Activated CD8-positive, alpha-beta memory T cell treated with anti-CD3 and anti-CD28 coated beads, Interleukin-2, amount 50 U/mL, for 4 hours (primary cell): ENCODE results near the gene DIRAS1.
"Not testable (repeated sequence)": the region's sequence is repeated elsewhere in the genome, so short reads cannot be mapped to it uniquely, and the experiment has no call there.

Source experiments
- DNase-seq: peaks from one replicate; pipeline ENCODE4 v3.0.0-alpha.2; 2020

Gene DIRAS1

DNA sequence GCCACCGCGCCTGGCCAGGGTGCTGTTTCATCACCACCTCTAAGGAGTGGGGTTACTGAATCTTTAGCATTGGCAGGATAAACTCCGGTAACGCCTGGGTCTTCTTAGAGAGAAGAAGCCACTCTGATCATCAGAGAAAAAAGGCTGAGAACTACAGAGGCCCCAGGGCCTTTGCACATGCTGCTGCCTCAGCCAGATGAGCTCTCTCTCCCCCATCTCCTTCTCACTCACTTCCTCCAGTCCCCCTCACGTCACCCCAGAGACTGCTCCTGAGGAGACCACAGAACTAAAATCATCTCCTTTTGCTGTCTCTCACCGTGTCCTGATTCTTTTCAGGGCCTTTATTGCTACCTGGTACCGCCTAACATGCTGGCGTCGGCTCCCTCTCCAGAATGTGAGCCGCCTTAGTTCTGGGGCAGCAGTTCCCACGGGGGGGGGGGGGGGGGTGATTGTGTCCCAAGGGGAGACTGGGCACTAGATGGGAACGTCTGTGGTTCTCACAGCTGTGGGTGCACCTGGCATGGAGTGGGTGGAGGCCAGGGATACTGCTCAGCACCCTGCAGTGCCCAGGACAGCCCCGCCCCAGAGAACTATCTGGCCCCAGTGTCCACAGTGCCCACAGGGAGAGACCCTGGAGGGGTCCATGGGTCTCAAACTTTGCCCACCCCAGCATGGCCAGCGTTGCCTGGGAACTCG, 5.1 kb upstream of the DIRAS1 start:
- DNase-seq = no peak

DNA sequence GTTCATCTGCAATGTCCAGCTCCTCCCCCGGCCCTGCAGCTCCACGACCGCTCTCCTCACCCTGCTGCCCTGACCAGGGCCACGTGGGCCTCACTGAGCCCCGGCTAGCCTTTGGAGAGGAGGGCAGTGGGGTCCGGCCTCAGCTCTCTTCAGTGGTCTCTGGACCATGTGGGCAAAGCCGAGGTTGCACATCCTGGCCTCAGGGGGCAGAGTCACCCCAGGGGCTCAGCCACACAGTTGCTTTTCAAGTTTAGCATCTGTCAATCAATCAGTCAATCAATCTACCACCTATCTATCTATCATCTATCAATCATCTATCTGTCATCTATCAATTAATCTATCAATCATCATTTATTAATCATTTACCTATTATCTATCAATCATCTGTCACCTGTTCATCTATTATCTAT, 3.0 kb upstream of the DIRAS1 start:
- DNase-seq = no peak

DNA sequence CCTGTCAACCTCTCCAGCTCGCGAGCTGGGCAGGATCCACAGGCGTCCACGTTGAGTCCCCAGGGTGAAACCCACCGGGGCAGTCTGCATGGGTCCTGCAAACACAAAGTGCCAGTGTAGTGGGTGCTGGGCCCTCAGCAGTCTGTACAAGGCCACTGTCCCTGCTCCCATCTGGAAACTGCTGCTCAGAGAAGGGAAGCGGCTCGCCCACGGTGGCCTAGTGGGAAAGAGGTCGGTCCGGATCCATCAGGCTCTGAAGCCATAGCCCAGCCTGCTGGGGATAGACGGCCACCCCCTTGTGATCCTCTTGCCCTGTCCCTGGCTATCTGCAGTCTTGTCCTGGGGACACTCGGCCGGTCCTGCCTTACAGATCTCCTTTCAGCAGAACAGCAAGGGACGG, 2.6 kb upstream of the DIRAS1 start:
- no peak for DNase-seq

GRCh38 chr19:2723345-2723715, 2.2 kb upstream of the DIRAS1 start:
- no peak for DNase-seq

DNA sequence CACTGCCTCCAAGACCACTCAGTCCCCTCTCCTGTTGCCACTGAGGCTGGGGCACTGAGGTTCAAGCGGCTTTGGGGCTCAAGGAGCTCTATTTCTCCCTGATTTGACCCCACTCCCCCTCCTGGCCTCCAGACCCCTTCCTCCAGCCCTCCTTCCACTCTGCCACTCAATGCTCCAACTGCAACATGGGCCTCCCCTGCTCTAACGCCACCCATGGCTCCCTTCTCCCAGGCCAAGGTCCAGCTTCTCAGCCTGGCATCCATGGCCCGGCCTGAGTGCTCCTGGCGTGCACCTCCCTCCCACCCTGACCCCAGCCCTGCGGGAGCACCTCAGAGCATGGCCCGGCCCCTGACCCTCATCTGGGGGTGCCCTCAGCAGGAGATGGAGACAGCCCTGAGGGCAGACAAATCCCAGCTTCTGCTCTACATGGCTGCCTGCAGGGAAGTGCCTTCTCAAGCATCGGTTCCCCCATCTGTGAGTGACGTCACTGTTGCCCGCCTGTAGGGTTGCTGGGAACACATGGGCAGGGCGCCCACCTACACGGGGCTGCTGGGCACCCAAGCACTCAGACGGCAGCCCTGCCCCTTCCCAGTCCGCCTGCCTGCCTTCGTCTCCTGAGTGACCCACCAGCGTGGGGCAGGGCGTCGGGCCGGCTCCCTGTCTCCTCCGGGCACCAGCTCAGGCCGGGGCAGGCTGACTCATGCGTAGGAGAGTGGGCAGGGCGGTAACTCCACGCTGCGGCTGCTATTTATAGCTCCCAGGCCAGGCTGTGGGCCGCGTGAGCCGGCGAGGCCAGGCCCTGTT, 1.6 kb upstream of the DIRAS1 start:
- no peak for DNase-seq

DNA sequence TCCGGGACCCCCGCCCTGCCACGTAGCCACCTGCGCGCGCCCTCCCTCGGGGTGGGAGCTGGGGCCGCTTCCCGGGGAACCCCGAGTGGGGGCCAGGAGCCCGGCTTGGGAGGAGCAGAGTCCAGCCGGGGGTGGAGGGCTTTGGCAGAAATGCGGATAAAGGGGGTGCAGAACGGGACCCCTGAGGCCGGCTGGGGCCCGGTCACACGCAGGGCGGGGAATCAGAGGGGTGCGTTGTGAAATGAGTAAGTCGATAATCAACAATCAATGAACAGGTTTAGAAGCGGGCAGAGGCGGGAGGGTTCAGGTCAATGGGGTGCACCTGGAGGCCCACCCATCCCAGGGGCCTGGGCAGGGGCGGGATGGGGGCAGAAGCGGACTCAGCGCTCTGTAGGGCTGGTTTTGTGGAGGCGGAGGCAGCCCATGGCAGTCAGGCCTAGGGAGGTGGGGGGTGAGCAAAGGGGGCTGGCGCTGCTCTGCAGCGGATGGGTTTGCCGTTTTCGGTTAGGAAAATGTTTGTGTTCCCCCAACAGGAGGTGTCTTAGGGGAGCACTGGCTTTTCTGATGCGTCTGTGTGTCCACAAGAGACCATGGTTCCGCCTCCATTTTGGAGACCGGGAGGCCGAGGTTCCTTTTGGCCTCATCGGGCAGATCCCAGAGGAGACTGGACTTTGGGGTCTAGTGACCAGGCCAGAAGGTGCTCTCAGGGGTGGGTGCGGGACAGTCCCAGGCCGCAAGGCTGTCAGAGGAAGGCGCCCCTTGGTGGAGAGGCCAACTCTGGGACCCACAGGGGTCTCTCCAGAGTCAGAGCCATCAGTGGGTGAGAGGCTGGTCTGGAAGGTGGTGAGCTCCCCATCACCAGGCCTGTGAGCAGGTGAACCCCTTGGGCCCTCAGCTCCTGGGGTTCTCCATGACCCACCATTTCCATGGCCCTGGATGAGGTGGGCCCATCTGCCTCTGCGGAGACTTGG, 683 bp upstream of the DIRAS1 start:
- no peak for DNase-seq

DNA sequence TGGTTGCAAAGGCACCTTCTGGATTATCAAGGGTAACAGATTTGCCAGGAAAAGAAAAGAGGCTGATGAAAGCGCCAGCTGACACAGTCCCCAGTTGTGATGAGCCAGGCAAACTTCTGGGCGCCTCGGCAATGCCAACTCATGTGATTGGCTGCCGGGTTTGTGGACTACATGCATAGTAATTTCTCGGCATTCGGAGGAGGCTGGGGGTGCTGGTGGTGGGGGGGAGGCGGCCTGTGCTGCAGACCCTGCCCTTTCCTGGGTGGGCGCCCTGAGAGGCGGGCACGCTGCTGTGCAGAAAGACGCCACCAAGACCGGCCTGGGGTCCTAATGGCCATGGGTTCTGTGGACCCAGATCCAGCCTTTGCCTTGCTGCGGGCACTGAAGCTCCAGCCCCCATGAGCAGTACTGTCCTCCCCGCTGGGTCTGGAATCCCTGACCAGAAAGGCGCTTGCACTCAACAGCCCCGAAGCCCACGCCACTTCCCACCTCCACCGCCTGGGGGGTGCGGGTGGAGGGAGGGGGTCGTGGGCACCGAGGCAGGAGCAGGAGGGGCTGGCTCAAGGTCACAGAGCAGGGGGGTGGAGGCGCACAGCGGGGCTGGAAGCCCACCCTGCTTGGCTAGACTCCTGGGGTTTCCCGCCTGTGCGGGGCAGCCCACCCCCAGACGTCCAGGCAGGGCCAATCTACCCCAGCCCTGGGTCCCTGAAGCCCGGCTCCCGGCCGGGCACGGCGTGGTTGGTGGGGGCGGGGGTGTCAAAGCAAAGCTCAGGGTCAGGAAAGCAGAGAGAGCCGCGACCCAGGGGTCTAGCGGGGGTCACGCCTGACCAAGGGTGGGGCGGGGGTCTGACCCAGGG, 1.0 kb downstream of the DIRAS1 start:
- no peak for DNase-seq

DNA sequence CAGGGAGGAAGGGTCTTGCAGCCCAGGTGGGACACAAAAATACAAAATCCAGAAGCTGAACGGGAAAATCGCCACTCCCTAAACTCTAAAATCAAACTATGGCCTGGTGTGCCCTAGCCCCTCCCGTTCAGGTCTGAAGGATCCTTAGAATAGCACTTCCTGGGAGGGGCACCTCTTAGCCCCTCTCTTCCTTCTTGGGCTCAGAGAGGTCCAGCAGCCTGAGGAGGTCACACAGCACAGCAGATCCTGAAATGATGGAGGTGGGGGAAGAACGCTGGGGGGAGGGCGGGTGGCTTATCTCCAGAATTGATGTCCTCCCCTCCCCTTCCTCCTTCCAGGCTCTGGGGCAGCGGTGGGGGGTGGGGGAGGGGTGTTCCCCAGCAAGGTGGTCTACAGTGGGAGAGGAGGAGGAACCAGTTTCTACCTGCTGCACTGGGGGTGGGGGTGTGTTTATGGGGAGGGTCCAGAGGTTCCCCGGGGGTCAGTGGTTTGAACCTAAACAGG, 1.9 kb downstream of the DIRAS1 start:
- no peak for DNase-seq

DNA sequence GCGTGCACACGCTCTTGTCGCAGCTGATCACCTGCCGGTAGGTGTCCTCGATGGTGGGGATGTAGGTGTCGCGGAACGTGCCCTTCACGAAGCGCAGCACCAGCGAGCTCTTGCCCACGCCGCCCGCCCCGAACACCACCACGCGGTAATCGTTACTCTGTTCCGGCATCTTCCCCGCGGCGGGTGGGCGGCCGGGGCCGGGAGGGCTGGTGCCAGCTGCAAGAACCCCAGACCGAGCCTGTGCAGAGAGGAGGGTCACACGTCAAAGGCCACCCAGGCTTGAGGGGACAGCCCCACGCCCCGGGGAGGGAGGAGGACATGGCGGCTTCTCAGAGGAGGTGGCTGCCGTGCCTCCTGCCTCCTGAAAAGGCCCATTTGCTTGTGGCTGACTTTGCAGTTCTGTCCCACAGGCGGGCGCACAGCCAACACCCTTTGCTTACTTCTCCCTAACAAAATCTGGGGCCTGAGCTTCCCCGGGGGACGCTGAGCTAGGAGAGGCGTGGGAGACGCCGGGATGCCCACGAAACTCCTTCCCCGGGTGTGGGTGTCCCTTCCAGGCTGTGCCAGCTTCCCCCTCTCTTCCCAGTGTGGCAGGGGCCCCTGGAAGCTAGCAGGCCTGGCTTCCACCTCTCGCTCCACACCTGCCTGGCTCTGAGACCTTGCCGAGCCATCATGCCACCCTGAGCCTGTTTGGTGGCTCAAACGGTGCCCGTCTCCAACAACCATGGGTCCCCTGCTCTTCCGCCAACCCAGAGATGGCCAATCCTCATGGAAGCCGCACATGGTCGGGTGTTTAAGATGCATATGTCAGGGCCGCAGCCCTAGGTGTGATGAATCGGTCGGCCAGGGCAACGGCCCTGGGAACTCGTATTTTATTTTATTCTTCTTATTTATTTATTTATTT, 3.3 kb downstream of the DIRAS1 start:
- no peak for DNase-seq

- DNase-seq = no peak
Measured at GRCh38 chr19:2716722-2717637, 4.2 kb downstream of the DIRAS1 start.

- DNase-seq = no peak
Measured at GRCh38 chr19:2716275-2716650, 4.9 kb downstream of the DIRAS1 start.

DNA sequence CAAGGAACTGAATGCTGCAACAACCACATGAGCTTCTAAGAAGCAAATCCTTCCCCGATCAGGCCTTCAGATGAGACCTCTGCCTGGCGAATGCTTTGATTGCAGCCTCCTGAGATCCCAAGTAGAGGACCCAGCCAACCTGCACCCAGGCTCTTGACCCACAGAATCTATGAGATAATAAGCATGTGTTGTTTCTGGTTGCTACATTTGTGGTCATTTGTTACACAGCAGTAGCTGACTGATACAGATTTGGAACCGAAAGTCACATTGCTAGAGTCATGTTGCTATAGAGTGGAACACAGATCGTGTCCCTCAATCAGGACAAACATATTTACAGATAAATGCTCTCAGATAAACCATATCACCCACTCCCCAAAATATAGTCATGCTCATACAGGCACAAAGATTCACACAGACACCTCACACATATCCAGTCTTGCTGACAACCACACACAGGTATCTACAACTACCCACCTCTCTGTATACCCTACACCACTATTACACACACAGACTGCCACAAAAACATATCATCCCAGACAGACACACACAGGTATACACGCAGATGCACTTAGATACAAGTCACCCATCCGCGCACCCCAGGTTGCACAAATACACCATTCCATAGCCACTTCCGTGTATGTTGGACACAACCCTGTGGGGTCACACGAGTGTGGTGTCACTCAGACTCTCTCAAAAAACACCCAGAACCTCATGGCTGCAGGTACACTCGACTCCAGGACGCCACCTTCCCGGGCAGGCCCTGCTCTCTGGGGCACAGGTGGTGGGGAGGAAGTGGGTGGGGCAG, 5.5 kb downstream of the DIRAS1 start:
- no peak for DNase-seq

DNA sequence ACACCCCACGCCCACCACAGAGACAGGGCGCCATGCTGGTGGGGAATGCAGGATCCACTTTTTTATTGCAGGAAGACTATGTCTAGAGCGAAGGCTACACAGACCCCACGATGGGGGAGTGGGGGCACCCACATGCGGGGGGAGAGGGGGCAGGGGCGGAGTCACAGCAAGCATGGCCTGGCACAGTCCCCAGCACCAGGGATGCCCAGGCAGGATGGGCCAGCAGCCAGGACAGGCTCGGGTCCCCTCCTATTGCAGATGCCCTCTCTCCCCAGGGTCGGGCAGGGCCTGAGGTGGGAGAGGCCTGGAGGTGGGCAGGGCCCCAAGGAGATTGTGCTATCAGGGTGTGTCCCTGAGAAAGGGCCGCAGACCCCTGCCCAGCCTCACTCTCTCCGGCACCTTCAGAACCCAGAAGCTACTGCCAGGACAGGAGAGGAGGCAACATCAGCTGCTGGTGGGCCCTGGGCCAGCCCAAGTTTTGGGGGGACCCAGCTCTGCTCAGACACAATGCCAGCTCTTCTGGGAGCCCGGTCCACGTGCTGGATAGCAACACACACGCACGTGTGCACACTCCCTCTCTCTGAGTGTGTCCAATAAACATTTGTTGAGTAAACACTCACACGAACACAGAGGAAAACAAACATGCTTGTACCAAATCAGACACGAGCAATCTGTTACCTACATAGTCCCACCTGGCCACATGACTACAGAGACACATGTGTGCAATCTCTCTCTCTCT, 6.5 kb downstream of the DIRAS1 start:
- DNase-seq = no peak

DNA sequence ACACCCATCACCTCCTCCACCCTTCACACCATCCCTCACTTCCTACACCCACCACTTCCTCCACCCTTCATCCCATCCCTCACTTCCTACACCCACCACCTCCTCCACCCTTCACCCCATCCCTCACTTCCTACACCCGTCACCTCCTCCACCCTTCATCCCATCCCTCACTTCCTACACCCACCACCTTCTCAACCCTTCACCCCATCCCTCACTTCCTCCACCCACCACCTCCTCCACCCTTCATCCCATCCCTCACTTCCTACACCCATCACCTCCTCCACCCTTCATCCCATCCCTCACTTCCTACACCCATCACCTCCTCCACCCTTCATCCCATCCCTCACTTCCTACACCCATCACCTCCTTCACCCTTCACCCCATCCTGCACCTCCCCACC, 7.1 kb downstream of the DIRAS1 start:
- not testable (repeated sequence) for DNase-seq

GRCh38 chr19:2713170-2713569, 8.0 kb downstream of the DIRAS1 start:
- not testable (repeated sequence) for DNase-seq

- no peak for DNase-seq
Measured at GRCh38 chr19:2711875-2712205, 9.3 kb downstream of the DIRAS1 start.

DNA sequence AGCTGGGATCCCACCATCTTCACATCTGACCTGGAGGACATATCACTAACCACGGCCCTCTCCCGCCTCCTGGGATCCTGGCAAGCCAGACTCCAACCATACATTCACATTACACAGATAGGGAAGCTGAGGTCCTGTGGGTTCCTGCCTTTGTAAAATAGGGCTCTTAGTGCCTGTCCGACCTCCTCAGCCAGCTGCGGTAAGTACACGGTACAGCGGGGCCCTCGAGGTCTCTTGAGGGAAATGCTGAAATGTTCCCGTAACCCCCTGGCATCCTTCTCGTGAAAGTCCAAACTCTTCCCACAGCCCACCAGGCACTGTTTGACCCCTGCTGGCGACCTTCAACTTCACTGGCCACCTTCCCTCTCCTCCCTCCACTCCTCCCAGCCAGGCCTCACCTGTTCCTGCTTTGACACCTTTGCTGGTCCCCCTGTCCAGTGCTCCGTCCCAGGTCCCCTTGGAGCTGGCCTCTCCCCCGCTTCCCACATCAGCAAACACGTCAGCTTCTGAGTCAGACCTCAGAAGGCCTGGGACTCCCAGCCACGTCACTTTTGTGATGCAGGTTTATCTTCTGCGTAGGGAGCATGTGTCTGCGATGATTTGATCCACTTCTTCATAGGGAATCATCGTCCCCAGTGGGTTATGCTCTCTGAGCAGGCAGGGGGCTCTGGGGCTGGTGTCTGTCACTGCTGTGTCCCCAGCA, 9.8 kb downstream of the DIRAS1 start:
- no peak for DNase-seq

GRCh38 chr19:2706251-2706650, 14.9 kb downstream of the DIRAS1 start:
- no peak for DNase-seq
